ENCODE measurements around the gene UFSP2.
"Not testable (repeated sequence)": the region's sequence is repeated elsewhere in the genome, so short reads cannot be mapped to it uniquely, and the experiment has no call there.

The UFSP2 gene

GRCh38 chr4:185381288-185382196 is 44.2 kb downstream of the UFSP2 start:
- FAIRE-seq, result no peak

- no peak for FAIRE-seq
Measured at GRCh38 chr4:185380320-185380719, 45.4 kb downstream of the UFSP2 start.

GRCh38 chr4:185379326-185380295 is 46.2 kb downstream of the UFSP2 start:
- FAIRE-seq, result no peak

GRCh38 chr4:185378264-185378663 is 47.5 kb downstream of the UFSP2 start:
- no peak for FAIRE-seq

- FAIRE-seq, result no peak
Measured at GRCh38 chr4:185374573-185374972, 51.2 kb downstream of the UFSP2 start.

GRCh38 chr4:185374027-185374426 is 51.7 kb downstream of the UFSP2 start:
- no peak for FAIRE-seq

- FAIRE-seq, result no peak
Measured at GRCh38 chr4:185371702-185372101, 54.1 kb downstream of the UFSP2 start.

GRCh38 chr4:185370268-185370949 is 55.4 kb downstream of the UFSP2 start:
- FAIRE-seq, result no peak

- no peak for FAIRE-seq
Measured at GRCh38 chr4:185369731-185370130, 56.0 kb downstream of the UFSP2 start.

- FAIRE-seq, result no peak
Measured at GRCh38 chr4:185364886-185365285, 60.9 kb downstream of the UFSP2 start.

GRCh38 chr4:185363251-185363650 is 62.5 kb downstream of the UFSP2 start:
- no peak for FAIRE-seq

GRCh38 chr4:185362570-185362969 is 63.2 kb downstream of the UFSP2 start:
- not testable (repeated sequence) for FAIRE-seq

GRCh38 chr4:185361872-185362271 is 63.9 kb downstream of the UFSP2 start:
- no peak for FAIRE-seq

GRCh38 chr4:185359767-185360446 is 65.9 kb downstream of the UFSP2 start:
- FAIRE-seq, result no peak

- no peak for FAIRE-seq
Measured at GRCh38 chr4:185358959-185359358, 66.8 kb downstream of the UFSP2 start.

GRCh38 chr4:185358514-185358913 is 67.2 kb downstream of the UFSP2 start:
- no peak for FAIRE-seq

- no peak for FAIRE-seq
Measured at GRCh38 chr4:185357733-185358440, 67.9 kb downstream of the UFSP2 start.

- no peak for FAIRE-seq
Measured at GRCh38 chr4:185357211-185357610, 68.6 kb downstream of the UFSP2 start.

- FAIRE-seq, result no peak
Measured at GRCh38 chr4:185352741-185353140, 73.0 kb downstream of the UFSP2 start.

- FAIRE-seq, result no peak
Measured at GRCh38 chr4:185352202-185352601, 73.6 kb downstream of the UFSP2 start.

GRCh38 chr4:185351691-185352090 is 74.1 kb downstream of the UFSP2 start:
- FAIRE-seq, result no peak
